Measurements from ENCODE around the gene ADGRG7.

Gene ADGRG7

DNA sequence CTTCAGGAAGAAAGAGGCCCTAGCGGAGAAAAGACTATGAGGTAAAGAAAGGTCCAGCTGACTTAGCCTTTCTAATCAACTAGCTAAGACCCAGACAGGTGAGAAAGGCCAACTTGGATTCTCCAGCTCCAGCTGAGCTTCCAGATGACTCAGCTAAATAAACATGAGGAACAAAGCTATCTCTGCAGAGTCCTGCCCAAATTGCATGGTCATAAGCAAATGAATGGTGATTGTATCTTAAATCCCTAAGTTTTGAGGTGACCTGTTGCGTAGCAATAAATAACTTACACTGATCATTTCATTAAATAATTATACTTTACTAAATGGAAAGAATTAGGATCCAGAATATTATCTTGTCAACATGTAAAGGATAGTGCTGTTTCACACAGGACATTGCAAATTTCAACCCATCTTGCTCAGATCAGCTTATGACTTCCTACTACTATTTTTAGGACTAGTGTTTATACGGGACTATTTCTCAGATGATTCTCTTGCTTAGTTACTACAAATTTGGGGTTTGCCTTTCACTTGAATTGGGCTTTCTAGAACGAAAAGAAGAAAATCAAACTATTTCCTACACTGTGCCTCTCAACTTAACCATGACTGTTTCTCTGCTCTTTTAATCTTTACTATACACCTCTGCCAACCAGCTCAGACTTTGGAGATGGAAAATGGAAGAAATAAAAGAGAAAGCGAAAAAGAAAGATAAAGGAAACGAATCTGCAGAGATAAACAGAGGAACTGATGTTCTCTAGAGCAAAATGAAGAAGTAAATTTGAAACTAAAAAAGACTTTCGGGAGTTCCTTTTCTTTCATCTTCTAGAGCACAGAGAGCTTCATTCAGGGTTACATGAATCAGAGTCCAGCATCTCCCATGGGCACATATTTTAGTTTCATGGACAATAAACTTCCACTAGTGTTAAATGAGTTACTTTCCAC is 6.6 kb upstream of the ADGRG7 start:
- no peak for DNase-seq (ENCODE audit: low read depth in 2 of 2)

DNA sequence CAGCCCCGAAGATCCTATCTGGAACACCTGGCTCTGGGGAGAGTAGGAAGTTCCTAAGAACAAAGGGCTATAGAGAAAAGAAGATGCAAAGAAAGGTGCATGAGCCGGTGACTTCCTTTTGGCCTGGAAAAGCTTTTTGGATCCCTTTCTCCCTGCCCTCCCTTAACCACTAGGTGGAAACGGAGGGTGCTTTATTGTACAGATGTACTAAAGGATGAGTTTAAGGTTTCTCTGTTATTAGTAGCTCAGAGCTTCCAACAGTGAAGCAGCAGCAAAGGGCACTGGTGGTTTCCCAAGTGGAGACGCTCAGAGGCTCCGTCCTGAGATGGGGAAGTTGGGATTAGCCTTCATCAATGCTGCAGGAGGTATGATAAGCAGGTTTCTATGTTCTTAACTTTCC is 5.9 kb upstream of the ADGRG7 start:
- DNase-seq (ENCODE audit: low read depth in 2 of 2): no peak

- DNase-seq (ENCODE audit: low read depth in 2 of 2): no peak
Measured at GRCh38 chr3:100605358-100605757, 4.0 kb upstream of the ADGRG7 start.

DNA sequence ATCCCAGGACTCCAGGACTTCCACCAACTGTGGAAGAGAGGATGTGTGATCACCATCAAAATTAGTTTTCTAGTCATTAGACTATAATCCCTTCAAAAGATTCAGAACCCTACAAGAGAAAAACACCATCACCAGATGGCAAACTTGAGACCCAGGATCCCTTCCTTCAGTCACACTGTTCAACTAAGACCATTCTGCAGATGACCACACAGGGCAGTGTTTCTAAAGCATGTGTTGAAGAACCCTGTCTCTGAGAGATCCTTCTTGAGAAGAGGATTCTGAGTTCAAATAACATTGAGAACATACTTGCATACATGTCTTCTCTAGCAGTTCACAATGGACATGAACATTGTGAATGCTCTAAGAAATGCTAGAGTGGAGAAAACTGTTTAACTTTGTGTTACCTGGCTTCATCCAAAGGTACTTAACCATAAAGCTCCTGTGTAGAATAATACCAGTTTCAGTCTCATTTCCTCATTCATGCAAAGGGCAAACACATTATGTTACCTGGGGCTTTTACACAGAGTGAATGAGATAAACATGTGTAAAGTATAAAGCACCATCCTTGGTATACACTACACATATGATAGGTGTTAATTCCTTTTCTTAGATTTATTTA is 2.4 kb upstream of the ADGRG7 start:
- no peak for DNase-seq (ENCODE audit: low read depth in 2 of 2)

DNA sequence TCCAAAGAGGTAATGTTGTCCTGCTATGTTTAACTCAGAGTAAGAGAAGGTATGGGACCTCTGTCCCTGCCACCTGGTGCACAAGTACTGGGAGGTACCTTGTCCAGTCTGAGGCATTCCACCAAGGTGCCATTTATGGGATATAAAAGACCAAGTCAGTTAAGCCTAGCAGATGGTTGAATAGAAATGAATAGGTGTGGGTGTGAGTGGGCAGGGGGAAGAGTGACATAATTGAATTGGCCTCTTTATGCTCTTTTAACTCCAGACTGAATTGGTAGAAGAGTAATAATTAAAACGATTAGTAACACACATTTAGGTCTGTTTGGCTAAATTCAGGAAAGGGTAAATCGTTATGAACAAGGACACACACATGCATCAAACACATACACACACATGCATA is 562 bp downstream of the ADGRG7 start:
- no peak for DNase-seq (ENCODE audit: low read depth in 2 of 2)

GRCh38 chr3:100611221-100611620 is 1.8 kb downstream of the ADGRG7 start:
- DNase-seq (ENCODE audit: low read depth in 2 of 2): no peak

GRCh38 chr3:100613721-100614390 is 4.5 kb downstream of the ADGRG7 start:
- DNase-seq (ENCODE audit: low read depth in 2 of 2): no peak

DNA sequence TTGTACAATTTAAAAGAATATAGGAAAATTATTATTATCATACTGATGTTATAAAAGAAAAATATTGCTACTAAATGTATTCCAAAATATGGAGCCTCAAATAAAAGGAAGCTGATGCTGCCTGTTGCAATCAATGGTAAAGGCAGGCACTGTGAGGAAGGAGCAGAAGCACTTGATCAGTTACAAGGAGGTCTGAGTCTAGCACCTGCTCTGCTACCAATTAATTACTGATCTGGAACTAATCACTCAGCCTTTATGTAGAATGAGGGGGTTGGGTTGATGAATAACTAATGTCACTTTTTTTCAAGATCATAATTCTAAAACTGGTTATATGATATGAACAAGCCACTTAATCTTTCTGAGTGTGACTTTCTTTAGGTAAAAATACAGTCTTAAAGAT is 5.5 kb downstream of the ADGRG7 start:
- DNase-seq (ENCODE audit: low read depth in 2 of 2): no peak

GRCh38 chr3:100615684-100616083 is 6.3 kb downstream of the ADGRG7 start:
- DNase-seq (ENCODE audit: low read depth in 2 of 2): no peak

GRCh38 chr3:100621251-100621650 is 11.8 kb downstream of the ADGRG7 start:
- no peak for DNase-seq (ENCODE audit: low read depth in 2 of 2)

- DNase-seq (ENCODE audit: low read depth in 2 of 2): no peak
Measured at GRCh38 chr3:100627491-100627890, 18.1 kb downstream of the ADGRG7 start.

DNA sequence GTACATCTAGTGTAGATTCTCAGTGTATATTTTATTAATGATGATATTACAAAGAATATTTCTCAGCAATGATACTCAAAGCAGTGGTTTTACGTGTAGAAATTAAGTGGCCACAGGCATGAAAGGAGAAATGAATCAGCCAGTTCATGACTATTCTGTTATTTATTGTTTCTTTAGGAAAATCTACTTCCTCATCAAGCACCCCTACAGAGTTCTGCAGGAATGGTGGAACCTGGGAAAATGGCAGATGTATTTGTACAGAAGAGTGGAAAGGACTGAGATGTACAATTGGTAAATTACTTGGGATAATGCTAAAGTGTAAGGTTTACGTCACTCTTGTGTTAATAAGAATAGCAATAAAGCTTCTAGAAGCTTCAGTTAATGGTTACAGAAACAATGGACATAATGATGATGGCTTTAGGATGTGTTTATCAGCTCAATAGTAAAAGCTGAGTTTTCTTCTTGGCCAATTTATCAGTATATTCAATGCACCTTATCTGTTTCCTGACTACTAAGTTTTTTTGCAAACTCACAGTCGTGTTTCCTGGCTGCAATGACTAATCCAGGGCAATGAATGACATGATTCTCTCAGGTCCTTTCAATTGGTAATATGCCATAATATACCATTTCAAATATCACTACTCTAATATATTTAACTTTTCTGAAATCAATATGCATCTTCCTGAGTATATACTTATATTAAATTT is 20.2 kb downstream of the ADGRG7 start:
- DNase-seq (ENCODE audit: low read depth in 2 of 2): no peak

GRCh38 chr3:100630664-100631063 is 21.3 kb downstream of the ADGRG7 start:
- DNase-seq (ENCODE audit: low read depth in 2 of 2): no peak

DNA sequence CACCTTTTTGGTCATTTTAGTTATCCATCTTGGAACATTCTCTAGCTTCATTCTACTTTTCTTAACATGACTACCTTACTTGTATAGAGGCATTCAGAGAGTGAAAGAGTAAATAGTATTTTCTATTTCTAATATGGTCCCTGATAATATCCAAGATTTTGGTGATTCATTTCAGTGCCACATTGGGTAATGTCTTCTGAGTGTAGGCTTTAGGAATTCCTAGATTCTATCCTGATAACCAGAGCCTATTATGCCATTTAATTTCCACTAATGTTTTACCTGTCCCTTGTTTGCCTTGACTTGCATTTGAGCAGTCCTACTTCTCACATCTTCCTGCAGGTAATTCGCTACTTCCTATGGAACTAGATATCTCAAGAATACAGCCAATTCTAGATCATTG is 21.8 kb downstream of the ADGRG7 start:
- no peak for DNase-seq (ENCODE audit: low read depth in 2 of 2)

GRCh38 chr3:100634493-100635272 is 25.3 kb downstream of the ADGRG7 start:
- DNase-seq (ENCODE audit: low read depth in 2 of 2): no peak

GRCh38 chr3:100635273-100635701 is 25.9 kb downstream of the ADGRG7 start:
- no peak for DNase-seq (ENCODE audit: low read depth in 2 of 2)

DNA sequence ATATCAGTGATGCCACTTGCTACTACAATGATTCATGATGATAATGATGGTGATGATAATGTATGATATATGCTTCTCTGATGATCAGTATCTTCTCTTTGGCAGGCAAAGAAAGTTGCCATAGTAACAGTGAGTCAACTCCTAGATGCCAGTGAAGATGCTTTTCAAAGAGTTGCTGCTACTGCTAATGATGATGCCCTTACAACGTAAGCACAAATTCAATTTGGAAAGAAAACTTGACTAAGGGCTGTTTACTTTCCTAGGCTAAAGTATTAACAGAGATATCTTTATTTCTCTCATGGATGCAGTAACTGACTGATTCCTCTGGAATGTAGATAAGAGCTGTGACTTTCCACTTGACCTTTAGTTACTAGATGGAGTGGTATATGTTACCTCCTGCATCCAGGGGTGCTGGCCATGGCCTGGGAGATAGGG is 27.8 kb downstream of the ADGRG7 start:
- DNase-seq (ENCODE audit: low read depth in 2 of 2): no peak

DNA sequence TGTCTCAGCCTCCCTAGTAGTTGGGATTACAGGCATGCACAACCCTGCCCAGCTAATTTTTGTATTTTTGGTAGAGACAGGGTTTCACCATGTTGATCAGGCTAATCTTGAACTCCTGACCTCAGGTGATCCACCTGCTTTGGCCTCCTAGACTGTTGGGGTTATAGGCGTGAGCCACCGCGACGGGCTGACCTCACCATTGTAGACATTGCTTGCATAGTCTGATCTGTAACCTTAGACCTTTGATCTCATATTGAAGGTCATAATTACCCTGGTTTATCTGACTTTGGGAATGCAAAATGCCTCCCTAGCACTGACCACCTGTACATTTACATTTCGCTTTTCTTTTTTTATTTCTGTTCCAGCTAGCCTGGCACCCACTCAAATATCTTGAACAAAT is 31.2 kb downstream of the ADGRG7 start:
- no peak for DNase-seq (ENCODE audit: low read depth in 2 of 2)

GRCh38 chr3:100641471-100642032 is 32.2 kb downstream of the ADGRG7 start:
- no peak for DNase-seq (ENCODE audit: low read depth in 2 of 2)

GRCh38 chr3:100645913-100646312 is 36.5 kb downstream of the ADGRG7 start:
- no peak for DNase-seq (ENCODE audit: low read depth in 2 of 2)

DNA sequence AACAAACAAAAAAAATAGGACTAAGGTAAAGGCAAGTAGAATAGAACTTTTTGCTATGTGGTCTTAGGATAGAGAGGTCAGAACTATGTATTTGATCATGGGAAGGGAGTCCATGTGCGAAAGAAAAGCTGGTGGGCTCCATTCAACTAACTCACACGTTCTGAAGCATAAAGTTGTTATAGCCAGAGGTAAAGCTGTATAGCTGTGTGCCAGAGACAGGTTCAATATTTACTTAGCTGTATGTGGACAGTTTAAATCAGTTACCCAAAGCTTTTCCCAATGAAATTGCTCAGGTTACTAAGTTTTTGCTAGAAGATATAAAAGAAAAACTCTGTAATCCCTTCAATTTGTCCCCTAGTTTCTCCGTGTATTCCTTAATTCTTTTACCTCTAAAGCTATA is 37.8 kb downstream of the ADGRG7 start:
- no peak for DNase-seq (ENCODE audit: low read depth in 2 of 2)
